ENCODE results near the gene KIAA0930.

Gene KIAA0930

DNA sequence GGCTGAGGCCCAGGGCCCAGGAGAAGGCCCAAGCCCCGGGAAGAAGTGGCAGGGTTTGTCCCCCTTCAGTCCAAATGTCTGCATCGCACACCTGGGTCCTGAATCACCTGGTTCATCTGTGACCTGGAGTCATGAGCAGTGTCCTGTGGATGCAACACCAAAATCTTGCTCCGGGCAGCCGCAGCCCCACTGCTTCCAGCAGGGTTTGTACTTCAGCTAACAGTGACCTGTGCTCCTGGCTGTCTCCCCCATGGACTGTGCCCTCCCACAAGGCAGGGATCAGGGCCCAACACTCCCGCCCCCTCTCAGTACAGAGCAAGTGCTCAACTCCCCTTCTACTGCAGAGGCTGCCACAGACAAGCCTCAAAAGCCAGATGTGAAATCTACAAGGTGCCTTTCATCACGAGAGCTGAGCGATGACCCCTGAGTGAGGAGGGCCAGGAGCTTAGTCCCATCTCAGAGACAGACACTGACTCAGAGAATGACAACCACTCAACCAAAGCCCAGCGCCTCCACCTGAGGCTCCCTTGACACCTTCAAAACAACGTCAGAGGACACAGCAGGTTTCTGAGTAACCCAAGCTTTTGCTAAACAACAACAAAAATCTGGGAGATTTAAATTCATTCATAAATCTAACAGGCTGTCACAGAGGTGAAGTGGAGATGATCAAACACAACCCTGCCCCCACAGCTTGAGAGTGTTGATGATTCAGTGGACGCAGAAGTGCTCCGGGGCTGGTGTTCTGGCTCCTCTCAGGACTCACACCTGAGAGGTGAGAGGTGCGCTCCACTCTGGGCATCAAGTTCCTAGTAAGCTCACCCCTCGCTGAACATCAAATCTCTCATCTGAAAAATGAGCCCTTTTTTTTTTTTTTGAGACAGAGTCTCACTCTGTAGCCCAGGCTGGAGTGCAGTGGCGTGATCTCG lies 3.4 kb downstream of the KIAA0930 start:
- no peak for DNase-seq (ENCODE audit: low spot score)

DNA sequence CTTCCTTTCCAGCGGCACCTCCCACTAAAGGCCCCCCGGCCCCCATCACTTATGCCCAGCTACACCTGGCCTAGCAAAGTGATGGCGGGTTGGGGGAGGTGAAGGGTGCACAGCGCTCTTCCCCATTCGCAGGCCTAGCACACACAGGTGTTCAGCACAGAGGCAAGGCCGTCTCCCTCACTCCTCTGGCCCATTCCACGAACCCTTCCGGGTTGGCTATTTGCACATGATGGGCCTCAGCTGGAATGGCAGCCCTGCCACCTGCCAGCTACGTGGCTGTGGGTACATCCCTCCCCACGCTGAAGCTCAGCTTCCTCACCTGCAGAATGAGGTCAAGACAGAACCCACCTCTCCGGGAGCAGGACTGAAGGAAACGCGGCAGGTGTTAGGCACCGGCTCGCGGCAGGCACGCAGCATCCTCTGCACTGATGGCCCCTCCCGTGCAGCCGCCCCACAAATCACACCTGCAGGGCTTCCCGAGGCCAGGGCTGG lies 4.8 kb downstream of the KIAA0930 start:
- no peak for DNase-seq (ENCODE audit: low spot score)

DNA sequence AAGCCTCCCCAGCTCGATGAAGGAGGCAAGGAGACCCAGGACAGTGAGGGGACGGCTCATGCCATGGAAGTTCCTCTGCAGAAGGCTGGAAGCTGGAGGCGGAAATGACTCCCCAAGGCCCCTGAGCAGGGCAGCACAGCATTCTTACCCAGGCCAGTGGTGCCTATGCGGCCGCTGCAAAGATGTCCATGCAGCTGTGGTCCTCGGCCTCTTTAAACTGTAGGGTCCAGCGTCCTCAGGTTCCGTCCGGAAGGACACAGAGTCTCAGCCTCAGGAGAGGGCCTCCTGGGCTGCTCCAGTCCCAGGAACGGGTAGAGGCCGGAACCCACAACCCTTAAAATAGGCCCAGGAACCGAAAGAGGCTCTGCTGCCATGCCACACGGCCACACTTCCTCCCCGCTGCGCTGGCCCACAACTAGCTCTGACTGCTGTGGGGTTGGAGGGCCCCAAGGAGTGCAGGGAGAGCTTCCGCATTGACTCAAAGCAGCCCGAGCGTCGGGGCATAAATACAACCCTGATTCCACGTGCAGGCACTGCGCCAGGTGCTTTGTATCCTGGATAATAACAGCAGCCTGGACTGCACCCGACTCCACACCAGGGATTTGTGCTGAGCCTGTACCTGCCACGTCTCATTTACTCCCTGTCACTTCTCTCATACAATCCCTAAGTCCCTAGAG lies 5.5 kb downstream of the KIAA0930 start:
- peak; percentile 41 for DNase-seq (ENCODE audit: low spot score)

DNA sequence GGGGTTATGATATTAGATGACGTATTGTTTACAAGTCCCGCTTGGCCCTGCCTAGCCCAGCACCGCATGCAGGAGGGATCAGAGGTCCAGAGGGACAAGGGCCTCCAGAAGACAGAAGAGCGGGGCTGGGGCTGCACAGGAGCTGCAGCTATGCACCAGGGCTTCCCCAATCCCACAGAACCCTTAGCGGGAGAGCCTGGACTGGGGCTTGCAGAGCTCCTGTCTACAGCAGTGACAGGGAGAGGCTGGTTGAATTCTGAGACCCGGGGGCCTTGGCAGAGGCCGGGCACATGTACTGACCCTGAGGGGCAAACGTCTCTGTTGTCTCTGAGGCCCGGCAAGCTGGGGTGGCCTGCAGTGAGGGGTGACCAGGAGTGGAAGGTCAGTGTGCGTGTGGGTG lies 6.9 kb downstream of the KIAA0930 start:
- no peak for DNase-seq (ENCODE audit: low spot score)

DNA sequence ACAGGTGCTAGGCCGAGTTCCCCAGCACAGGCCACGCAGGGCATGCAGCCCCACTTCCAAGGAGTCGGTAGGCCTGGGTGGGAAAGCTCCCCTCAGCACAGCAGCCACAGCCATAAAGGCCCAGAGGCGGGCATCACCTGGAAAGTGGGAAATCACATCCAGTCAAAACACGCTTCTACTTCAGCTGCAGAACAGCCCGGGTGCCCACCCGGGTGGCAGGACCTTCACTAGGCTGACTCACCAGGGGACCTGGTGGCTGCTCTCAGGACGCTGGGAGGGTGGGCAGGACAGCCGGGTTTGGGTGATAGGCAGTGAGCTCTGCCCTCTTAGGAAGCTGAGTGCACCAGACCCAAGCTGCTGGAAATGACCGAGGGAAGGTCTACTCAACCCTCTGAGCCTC lies 7.3 kb downstream of the KIAA0930 start:
- peak; percentile 24 for DNase-seq (ENCODE audit: low spot score)

DNA sequence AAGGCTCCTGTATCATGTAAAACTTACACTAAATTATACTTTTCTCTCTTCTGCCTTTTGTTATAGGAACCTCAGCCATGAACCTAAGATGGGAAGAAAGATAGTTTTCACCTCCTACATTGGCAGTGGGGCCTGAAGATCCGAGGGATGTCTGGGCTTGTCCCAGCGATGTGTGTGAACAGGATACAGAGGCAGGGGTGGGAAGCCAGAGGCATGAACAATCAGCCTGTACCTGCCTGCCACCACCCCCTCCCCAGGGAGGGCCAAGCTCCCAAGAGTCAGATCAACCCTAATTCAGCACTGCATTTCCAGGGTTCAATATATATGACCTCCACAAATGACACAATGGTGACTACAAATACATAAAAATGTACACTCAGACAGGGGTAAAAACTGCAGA lies 9.4 kb downstream of the KIAA0930 start:
- DNase-seq (ENCODE audit: low spot score) = no peak

DNA sequence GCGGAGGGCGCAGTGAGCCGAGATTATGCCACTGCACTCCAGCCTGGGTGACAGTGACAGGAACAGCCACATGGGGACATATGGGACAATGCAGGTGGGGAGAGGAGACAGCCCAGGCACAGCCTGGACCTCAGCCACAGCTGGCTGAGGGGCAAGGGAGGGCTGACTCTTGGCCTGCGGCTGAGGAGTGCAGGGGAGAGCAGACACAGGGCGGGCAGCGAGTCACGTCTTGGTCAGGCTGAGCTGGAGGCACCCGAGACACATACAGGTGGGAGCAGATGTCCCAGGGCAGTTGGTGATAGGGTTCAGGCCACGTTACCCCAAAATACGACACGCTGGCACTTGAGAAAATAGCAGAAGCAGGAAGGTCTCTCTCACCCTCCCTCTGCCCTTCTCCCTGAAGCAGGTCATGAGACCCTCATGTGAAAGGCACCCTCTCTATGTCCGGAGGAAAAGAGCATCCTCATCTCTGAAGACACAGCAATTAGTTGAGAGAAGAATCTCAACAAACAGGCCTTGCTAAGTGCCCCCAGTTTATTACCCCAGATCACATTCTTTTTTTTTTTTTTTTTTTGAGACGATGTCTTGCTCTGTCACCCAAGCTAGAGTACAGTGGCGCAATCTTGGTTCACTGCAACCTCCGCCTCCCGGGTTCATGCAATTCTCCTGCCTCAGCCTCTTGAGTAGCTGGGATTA lies 10.5 kb downstream of the KIAA0930 start:
- no peak for DNase-seq (ENCODE audit: low spot score)

DNA sequence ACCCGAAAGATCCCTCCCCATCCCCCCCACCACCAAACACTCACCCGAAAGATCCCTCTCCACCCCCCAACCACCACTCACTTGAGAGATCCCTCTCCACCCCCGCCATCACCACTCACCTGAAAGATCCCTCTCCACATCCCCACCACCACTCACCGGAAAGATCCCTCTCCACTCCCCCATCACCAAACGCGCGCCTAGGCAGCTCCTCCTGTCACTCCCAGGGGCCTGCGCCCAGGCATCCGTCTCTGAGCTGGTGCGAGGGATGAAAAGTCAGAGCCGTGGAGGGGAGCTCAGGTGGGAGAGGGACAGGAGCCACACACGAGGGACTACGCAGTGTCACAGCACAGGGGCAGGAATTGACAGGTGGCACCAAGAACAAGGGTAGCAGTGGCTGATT lies 11.5 kb downstream of the KIAA0930 start:
- no peak for DNase-seq (ENCODE audit: low spot score)

DNA sequence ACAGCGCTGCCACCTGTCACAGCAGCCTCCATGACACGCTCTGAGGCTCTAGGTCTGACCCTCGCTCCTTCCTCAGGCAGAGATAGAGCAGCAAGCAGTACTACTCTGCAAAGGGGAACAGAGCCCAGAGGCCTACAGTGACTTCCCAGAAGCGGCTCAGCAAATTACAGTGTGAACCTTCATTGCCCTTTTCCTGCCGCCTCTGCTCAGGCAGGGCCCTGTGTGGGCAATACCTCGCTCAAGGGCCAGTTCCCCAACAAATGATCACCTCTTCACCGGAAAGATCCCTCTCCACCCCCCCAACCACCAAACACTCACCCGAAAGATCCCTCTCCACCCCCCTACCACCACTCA lies 12.3 kb downstream of the KIAA0930 start:
- no peak for DNase-seq (ENCODE audit: low spot score)

DNA sequence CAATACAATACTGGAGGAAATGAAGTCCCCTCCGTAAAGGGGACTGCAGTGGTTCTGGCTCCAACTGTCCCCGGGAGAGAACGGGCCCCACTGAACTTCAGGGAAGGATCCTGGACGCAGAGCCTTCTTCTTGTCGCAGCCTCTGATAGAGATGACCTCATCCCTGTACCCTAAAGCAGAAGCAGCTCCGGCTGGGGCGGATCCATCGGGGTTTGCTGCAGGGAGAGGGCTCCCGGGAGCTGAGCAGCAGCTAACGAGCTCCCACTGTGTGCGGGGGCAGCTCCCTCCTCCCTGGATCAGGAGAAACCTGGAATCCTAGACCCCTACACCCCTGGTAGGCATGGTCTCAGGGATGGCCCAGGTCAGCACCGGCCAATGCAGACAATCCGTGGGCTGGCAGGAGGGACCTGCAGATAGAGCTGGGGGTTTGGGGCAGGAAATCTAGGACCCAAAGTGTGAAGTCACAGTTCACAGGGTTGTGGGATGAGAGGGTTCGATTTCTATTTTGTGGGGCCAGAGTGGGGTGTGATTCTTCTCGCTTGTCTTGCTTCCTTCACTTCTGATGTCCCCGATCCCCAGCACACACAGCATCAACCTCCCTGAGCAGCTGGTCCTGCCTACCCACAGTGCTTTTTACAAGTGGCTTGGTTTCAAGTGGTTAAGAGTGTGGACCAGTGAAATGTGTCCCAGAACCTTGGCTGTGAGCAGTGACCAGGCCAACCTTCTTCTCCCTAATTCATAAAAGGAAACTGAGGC lies 12.9 kb downstream of the KIAA0930 start:
- no peak for DNase-seq (ENCODE audit: low spot score)

DNA sequence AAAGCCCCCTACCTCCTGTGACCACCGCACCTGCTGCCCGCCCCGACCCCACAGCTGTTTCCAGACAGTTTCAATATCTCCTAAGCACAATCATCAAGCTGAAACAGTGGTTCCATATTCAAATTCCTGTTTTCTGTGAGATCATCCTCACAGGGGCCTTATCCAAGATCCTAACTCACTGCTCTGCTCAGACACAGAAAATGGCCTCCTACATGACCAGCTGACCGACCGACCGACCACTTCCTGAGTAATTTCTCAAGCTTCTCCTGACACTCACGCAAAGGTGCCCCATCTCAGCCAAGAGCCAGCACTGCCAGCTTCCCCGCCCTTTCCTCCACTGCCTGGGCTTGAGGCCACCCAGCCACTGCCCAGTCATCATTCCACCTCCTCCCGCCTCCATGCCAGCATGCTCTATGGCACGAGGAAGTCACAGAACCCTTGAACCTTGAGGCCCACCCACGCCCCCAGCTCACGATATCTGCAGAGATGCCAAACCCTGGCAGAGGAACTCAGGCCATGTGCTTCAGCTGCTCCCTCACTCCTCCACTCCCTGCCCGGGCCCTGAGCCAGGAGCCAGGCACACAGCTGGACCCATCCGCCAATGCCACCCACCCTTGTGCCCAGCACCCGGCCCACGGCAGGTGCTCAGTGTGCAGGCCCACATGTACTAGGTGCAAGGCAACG lies 14.0 kb downstream of the KIAA0930 start:
- DNase-seq (ENCODE audit: low spot score) = no peak

DNA sequence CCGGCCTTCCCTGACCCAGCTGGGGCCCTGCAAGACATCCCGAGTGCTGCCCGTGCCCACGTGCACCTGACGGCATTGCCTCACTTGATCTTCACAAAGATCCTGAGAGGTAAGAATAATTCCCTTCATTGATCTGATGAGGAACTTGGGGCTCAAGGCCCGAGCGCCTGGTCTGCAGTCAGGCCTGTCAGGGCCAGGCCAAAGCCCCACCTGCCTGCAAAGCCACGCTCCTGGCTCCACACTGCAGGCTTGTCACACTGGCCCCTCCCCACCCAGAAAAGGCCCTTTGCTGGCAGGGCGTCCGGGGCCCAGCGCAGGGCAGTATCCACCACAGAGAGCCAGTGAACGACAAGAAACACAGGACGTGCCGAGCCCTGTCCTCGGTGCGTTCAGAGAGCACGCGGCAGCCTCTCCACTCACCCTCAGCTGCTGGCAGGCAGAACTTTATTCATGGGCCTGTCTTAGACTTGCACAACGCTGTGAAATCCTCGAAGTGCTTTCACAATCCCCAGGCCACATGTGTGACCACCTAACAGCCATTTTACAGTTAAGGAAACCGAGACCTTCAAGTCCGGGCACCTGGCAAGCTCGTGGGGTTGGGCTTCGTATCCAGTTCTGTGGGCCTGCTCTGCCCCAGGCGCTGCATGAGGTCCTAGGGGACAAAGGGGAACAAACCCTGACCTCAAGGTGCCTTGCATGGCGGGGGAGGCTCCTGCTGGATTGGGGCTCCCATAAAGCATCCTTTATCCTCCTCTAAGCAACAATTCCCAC lies 14.8 kb downstream of the KIAA0930 start:
- no peak for DNase-seq (ENCODE audit: low spot score)

DNA sequence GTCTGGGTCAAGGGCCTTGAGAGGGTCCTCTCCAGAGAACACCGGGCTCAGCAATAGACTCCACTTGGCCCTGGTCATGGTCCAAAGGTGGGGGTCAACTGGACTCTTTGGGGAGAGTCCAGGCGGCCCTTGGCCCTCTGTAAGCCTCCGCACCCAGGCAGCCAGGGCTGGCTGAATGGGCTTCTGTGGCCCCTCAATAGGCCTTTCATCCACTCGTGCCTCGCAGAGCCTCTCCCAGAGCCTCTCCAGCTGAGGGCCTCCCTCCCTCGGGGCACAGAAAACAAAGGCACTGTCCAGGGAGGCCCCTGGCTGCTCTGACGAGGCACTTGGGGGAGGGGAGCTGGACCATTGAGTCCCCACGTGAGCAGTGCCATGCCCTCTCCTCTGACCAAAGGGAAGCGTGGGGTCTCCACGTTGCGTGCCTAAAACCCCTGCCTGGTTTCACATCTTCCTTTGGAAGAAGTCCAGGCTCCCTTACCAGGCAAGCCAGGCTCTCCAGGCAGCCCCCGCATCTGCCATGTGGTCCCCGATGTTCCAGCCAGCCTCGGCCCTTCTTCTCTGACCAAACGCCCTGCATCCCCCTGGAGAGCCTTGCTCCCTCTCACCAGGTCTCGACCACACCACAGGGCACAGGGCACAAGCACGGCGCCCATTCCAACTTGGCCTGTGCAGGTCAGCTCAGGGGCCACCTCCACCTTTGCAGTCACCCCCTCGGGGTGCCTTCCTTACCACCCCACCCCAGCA lies 15.5 kb downstream of the KIAA0930 start:
- DNase-seq (ENCODE audit: low spot score) = no peak

DNA sequence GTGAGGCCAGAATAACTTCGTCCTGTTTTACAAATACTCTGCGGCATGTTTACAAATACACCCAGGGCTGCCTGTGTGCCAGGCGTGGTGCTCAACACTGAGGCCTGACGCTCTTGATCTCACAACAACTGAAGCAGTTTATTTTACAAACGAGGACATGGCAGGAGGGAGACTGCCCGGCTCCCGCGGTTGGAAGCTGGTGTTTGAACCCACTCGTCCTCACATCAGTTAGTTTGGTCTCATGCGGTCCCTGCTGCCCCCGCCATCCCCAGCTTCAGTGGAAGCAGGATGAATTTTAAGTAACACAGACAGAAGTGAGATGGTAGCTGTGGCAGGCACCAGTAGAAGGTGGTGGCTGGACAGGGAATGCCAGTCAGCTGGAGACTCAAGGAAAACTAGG lies 16.4 kb downstream of the KIAA0930 start:
- DNase-seq (ENCODE audit: low spot score) = no peak

DNA sequence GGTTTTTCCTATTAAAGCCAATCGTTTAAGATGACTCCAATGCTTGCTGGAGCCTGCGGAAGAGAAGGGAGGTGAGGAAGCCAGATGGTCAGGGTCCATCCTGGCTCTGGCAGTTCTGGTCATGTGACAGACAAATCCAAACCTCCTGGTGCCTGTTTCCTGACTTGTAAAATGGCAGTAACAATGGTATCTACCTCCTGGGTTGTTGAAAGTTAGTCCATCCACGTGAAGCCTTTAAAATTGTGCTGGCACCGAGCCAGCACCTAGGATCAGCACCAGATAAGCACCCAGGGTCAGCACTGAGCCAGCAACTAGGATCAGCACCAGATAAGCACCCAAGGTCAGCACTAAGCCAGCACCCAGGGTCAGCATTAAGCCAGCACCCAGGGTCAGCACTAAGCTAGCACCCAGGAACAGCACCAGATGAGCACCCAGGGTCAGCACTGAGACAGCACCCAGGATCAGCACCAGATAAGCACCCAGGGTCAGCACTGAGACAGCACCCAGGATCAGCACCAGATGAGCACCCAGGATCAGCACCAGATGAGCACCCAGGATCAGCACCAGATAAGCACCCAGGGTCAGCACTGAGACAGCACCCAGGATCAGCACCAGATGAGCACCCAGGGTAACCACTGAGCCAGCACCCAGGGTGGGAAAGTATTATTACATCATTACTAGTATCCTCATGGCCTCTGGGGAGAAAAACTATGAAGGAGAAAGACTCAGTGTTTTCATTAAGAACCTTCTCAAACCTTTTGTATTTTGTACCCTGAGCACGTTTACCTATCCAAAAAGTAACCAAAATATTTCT lies 17.2 kb downstream of the KIAA0930 start:
- no peak for DNase-seq (ENCODE audit: low spot score)

DNA sequence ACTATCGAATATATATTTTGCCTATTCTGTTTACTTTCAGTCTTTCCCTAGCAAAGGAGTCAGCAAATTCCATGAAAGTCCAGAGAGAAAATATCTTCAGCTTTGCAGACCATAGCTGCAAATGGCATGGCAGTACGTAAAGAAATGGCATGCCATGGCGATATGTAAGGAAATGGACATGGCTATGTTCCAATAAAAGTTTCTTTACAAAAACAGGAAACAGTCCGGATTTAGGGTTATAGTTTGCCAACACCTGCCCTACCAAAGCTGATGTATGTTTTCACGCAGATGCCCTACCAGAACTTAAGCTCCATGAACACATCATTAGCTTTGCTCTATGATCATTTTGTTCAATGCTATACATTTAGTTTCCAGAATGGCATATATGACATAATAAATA lies 19.5 kb downstream of the KIAA0930 start:
- no peak for DNase-seq (ENCODE audit: low spot score)

DNA sequence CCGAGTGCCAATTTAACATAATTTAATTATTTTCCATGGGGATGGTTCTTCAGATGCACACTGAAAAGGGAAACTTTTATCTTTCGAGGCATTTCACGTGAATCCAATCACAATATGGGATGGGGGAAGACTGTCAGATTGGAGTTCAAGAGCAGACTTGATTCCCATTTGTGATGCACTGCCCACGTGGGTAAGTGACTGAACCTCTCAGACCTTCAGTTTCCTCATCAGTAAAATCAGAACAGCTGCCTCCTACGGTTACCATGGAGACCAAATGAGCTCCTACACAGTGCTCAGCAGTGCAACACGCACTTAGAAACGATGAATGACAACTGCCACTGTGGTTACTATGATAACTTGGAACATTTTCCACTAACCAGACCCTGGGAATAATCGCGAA lies 21.7 kb downstream of the KIAA0930 start:
- no peak for DNase-seq (ENCODE audit: low spot score)

DNA sequence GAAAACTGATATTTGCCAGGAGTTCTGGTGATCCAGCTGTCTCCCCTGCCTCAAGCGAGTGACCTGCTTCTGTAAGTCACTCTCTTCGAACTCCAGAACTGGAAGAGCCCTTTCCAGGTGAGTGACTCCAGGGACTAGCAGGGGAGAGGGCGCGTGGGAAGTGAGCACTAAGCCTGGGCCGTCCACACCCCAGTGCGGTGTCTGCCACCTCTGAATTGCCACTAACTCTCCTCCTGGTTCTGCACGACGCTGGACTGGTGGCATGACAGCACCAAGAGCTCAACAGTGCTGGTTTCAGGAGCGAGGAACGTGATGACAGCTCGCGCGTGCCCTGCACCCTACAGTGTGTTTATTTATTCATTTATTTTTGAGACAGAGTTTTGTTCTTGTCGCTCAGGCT lies 22.9 kb downstream of the KIAA0930 start:
- DNase-seq (ENCODE audit: low spot score) = no peak

DNA sequence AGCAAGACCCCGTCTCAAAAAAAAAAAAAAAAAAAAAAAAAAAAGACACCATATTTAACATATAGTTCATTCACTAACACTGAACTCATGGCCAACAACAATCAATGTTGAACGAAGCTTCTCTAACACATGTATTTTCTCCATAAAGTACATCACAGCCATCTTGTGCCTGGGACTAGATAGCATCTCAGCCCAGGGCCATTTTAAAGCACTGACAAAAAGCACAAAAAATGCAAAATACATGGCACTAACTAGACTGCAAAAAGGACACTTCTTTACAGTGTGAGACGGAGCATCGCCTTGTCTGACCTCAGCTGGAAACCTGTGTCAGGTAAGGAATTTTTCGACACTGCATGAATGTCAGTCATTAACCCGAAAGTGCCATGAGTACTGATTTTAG lies 23.3 kb downstream of the KIAA0930 start:
- no peak for DNase-seq (ENCODE audit: low spot score)

Data from D341Med (cell line).